ENCODE data around the gene UBE2B. TPM values are rescaled to one million over a fixed set of nuclear protein-coding genes. Genes with fewer than 3 reads are reported as not detected.

Gene UBE2B
- total and polyA plus RNA-seq, 12 donors = 98.9 to 260 (median 223) TPM

- ATAC-seq (no peak), DNase-seq (no peak)
- no peaks in the 10 kb centered on the region for H3K27me3 ChIP-seq
- H3K4me1 ChIP-seq = no peaks in the 10 kb centered on the region
- peaks cover 0 to 17% (median 0%) of the 10 kb centered on the region in 9 donors for H3K36me3 ChIP-seq
- H3K4me3 ChIP-seq = no peak overlapping the region
- no peak overlapping the region for H3K27ac ChIP-seq
- no peak for TF ChIP-seq CTCF (IDR thresholded peaks at IDR 0.05)
- intact Hi-C loops (cut with DNase I) = no loop called here
- 92 to 94% methylated on average over 2 of the region's 2 CpGs for WGBS, 2 donors
- H3K9me3 ChIP-seq = peaks cover 0 to 3% (median 0%) of the 10 kb centered on the region in 11 donors
These were observed 25.4 kb upstream of the UBE2B start for GRCh38 chr5:134345996-134346395.

- intact Hi-C loops (cut with DNase I) = no loop called here
- Histone ChIP-seq H3K4me1 (no peaks in the 10 kb centered on the region), H3K4me3 (no peak overlapping the region), H3K27ac (no peak overlapping the region), H3K9me3 (no peaks in the 10 kb centered on the region), H3K36me3 (peaks cover 0 to 17% (median 0%) of the 10 kb centered on the region in 9 donors), H3K27me3 (no peaks in the 10 kb centered on the region)
- TF ChIP-seq CTCF (IDR thresholded peaks at IDR 0.05) = no peak
- 78 to 94% methylated on average over 4 of the region's 4 CpGs for WGBS, 2 donors
- no peak for DNase-seq
- ATAC-seq = no peak
These were observed 21.9 kb upstream of the UBE2B start for GRCh38 chr5:134349463-134349862.

GRCh38 chr5:134355681-134356080 is 15.7 kb upstream of the UBE2B start:
- intact Hi-C loops (cut with DNase I) = loop anchor here in 1 of 10 donors (10.0 kb wide), 1 partner anchor 51 kb away; no protein-coding TSS in a partner anchor
- 95% methylated on average over 5 of the region's 5 CpGs for WGBS, 2 donors

DNA sequence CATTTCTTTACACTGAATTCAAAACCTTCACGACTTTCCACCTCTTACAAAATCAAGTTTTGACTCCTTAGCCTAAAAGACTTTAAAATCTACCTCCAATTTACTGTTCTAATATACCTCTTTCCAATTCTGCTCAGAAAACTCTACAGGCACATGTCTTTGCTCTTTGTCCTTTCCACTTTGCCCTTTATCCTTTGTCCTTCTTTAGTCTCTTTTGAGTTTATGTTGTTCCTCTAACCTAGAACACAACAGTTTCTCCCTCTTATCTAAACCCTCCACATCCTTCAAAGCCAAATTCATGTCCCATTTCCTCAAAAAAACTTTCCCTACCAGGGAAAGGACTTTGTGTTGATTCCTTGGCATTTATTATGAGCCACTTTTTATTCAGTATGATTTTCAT is 5.8 kb upstream of the UBE2B start:
- H3K4me3 ChIP-seq = no peak overlapping the region
- no peaks in the 10 kb centered on the region for H3K27me3 ChIP-seq
- peaks cover 0 to 11% (median 0%) of the 10 kb centered on the region in 9 donors for H3K36me3 ChIP-seq
- DNase-seq (no peak), ATAC-seq (no peak)
- peaks cover 0 to 36% (median 25%) of the 10 kb centered on the region in 9 donors for H3K4me1 ChIP-seq
- H3K27ac ChIP-seq = no peak overlapping the region
- TF ChIP-seq CTCF (IDR thresholded peaks at IDR 0.05) = no peak
- intact Hi-C loops (cut with DNase I) = loop anchor here in 4 of 10 donors (5.0 to 10.0 kb wide), 3 partner anchors 61 to 191 kb away; partner anchors contain the start of gene SKP1 (in 2 of the 4)
- H3K9me3 ChIP-seq = no peaks in the 10 kb centered on the region
- 88 to 97% methylated on average over 1 of the region's 1 CpG for WGBS, 2 donors

More at GRCh38 chr5:134355681-134356080, 15.7 kb upstream of the UBE2B start:
- H3K4me1 ChIP-seq = no peaks in the 10 kb centered on the region
- H3K27ac ChIP-seq = no peak overlapping the region
- no peak for TF ChIP-seq CTCF (IDR thresholded peaks at IDR 0.05)
- no peaks in the 10 kb centered on the region for H3K9me3 ChIP-seq
- no peaks in the 10 kb centered on the region for H3K36me3 ChIP-seq
- no peak overlapping the region for H3K4me3 ChIP-seq
- DNase-seq (no peak), ATAC-seq (no peak)
- no peaks in the 10 kb centered on the region for H3K27me3 ChIP-seq
